Measurements from ENCODE around the gene ALLC.

ALLC gene

DNA sequence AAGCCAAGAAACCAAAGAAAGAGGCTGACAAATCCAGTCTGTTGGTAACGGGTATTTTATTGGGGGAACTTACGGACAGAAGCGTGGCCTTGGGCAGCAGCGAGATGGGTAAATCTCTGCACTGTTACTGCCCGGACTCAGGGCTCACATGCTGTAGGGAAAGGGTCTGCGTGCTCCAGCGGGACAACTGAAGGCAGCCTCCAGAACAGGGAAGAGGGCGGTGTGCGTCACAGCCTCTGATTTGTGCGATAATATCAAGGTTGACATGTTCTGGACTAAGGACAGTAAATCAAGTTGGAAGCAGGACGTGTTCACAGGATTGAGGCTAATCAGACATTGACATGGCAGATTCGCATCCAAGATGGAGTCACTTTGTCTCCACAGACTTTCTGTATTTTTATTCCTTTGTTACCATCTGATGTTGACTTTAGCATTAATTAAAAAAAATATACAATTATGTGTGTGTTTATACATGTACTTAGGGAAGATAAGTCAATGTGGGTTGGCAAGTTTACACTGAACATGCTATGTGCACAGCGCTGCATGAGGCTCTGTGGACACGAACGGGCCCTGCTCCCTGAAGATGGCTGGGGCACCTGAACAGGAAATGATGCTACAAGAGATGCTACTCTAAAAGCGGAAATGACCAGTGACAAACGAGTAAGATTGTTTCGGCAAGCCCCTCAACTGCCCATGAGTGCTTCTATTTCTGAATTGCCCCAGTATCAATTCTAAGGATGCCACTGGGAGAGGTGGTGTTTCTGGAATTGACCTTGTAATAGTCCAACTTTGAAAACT lies 22.7 kb downstream of the ALLC start:
- TF ChIP-seq YY1 (IDR thresholded peaks at IDR 0.05; ENCODE audit: low read depth) (no peak), USF1 (IDR thresholded peaks at IDR 0.05) (no peak), TCF12 (IDR thresholded peaks at IDR 0.05; ENCODE audit: low read depth) (no peak), CEBPB (IDR thresholded peaks at IDR 0.05) (no peak), ZBTB7A (IDR thresholded peaks at IDR 0.05; ENCODE audit: low read depth) (no peak), EP300 (IDR thresholded peaks at IDR 0.05; ENCODE audit: borderline replicate concordance) (no peak), CREB1 (IDR thresholded peaks at IDR 0.05; ENCODE audit: low read depth) (no peak), NFIC (IDR thresholded peaks at IDR 0.05) (no peak), RAD21 (IDR thresholded peaks at IDR 0.05; ENCODE audit: low read depth) (no peak), TEAD4 (IDR thresholded peaks at IDR 0.05) (no peak), EGR1 (IDR thresholded peaks at IDR 0.05) (no peak), FOXM1 (IDR thresholded peaks at IDR 0.05; ENCODE audit: borderline replicate concordance, low read depth) (no peak), TAF1 (IDR thresholded peaks at IDR 0.05; ENCODE audit: low read depth) (no peak)
- TF ChIP-seq, protein P1, sequence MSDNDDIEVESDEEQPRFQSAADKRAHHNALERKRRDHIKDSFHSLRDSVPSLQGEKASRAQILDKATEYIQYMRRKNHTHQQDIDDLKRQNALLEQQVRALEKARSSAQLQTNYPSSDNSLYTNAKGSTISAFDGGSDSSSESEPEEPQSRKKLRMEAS (IDR thresholded peaks at IDR 0.05), result no peak
- TF ChIP-seq, protein P2, sequence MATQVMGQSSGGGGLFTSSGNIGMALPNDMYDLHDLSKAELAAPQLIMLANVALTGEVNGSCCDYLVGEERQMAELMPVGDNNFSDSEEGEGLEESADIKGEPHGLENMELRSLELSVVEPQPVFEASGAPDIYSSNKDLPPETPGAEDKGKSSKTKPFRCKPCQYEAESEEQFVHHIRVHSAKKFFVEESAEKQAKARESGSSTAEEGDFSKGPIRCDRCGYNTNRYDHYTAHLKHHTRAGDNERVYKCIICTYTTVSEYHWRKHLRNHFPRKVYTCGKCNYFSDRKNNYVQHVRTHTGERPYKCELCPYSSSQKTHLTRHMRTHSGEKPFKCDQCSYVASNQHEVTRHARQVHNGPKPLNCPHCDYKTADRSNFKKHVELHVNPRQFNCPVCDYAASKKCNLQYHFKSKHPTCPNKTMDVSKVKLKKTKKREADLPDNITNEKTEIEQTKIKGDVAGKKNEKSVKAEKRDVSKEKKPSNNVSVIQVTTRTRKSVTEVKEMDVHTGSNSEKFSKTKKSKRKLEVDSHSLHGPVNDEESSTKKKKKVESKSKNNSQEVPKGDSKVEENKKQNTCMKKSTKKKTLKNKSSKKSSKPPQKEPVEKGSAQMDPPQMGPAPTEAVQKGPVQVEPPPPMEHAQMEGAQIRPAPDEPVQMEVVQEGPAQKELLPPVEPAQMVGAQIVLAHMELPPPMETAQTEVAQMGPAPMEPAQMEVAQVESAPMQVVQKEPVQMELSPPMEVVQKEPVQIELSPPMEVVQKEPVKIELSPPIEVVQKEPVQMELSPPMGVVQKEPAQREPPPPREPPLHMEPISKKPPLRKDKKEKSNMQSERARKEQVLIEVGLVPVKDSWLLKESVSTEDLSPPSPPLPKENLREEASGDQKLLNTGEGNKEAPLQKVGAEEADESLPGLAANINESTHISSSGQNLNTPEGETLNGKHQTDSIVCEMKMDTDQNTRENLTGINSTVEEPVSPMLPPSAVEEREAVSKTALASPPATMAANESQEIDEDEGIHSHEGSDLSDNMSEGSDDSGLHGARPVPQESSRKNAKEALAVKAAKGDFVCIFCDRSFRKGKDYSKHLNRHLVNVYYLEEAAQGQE (IDR thresholded peaks at IDR 0.05; ENCODE audit: low read depth), result no peak

DNA sequence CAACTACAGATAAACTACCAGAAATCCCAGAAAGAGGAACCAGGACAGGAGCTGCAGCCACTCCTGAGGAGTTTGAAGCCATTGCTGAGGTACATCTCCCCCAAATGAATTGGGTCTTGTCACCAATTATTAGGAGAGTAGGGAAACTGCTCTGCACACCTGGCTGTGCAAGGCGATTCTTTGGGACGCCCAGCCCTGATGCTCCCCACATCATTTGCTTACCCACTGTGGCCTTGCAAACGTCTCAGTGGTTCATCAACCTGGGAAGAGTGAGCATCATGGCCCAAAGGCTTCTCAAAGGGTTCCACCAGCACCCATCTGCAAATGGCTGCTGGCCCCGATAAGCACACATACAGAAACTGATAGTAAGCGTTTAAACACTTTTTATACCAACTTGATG lies 23.6 kb downstream of the ALLC start:
- TF ChIP-seq ZBTB7A (IDR thresholded peaks at IDR 0.05; ENCODE audit: low read depth), result no peak
- TF ChIP-seq, protein P1 (IDR thresholded peaks at IDR 0.05), result no peak
- TF ChIP-seq YY1 (IDR thresholded peaks at IDR 0.05; ENCODE audit: low read depth), result no peak
- no peak for TF ChIP-seq EGR1 (IDR thresholded peaks at IDR 0.05)
- no peak for TF ChIP-seq CEBPB (IDR thresholded peaks at IDR 0.05)
- TF ChIP-seq TEAD4 (IDR thresholded peaks at IDR 0.05), result no peak
- TF ChIP-seq NFIC (IDR thresholded peaks at IDR 0.05), result no peak
- TF ChIP-seq, protein P2 (IDR thresholded peaks at IDR 0.05; ENCODE audit: low read depth), result no peak
- TF ChIP-seq FOXM1 (IDR thresholded peaks at IDR 0.05; ENCODE audit: borderline replicate concordance, low read depth), result no peak
- TF ChIP-seq CREB1 (IDR thresholded peaks at IDR 0.05; ENCODE audit: low read depth), result no peak
- no peak for TF ChIP-seq TCF12 (IDR thresholded peaks at IDR 0.05; ENCODE audit: low read depth)
- no peak for TF ChIP-seq USF1 (IDR thresholded peaks at IDR 0.05)
- TF ChIP-seq RAD21 (IDR thresholded peaks at IDR 0.05; ENCODE audit: low read depth), result no peak
- TF ChIP-seq TAF1 (IDR thresholded peaks at IDR 0.05; ENCODE audit: low read depth), result no peak
- no peak for TF ChIP-seq EP300 (IDR thresholded peaks at IDR 0.05; ENCODE audit: borderline replicate concordance)

DNA sequence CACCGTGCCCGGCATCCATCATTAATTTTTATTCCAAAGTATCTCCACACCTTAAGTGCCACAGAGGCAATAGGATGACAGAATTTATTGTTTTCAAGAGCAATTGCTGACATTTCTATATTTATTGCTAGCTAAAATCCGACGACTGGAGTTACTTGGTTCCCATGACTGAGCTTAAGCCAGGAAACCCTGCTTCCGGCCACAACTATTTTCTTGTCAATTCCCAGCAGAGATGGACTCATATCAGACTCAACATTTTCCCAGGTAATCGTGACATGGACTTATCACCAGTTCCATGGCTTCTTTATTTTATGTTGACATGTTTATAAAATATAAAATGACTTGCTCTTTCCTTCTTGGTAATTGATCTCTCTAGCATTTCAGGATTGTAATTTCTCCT lies 24.8 kb downstream of the ALLC start:
- no peak for TF ChIP-seq CREB1 (IDR thresholded peaks at IDR 0.05; ENCODE audit: low read depth)
- no peak for TF ChIP-seq NFIC (IDR thresholded peaks at IDR 0.05)
- no peak for TF ChIP-seq TAF1 (IDR thresholded peaks at IDR 0.05; ENCODE audit: low read depth)
- no peak for TF ChIP-seq ZBTB7A (IDR thresholded peaks at IDR 0.05; ENCODE audit: low read depth)
- TF ChIP-seq TCF12 (IDR thresholded peaks at IDR 0.05; ENCODE audit: low read depth), result no peak
- no peak for TF ChIP-seq USF1 (IDR thresholded peaks at IDR 0.05)
- no peak for TF ChIP-seq YY1 (IDR thresholded peaks at IDR 0.05; ENCODE audit: low read depth)
- no peak for TF ChIP-seq RAD21 (IDR thresholded peaks at IDR 0.05; ENCODE audit: low read depth)
- TF ChIP-seq, protein P2 (IDR thresholded peaks at IDR 0.05; ENCODE audit: low read depth), result no peak
- no peak for TF ChIP-seq FOXM1 (IDR thresholded peaks at IDR 0.05; ENCODE audit: borderline replicate concordance, low read depth)
- no peak for TF ChIP-seq EGR1 (IDR thresholded peaks at IDR 0.05)
- no peak for TF ChIP-seq EP300 (IDR thresholded peaks at IDR 0.05; ENCODE audit: borderline replicate concordance)

All from Ishikawa (cell line).